RWPE2 (cell line): Measurements from ENCODE around the gene EPS8.

ENCODE experiments used
- ATAC-seq: fragments of 200-7000 bp; cut with Tn5 transposase; 3 replicates; pipeline ENCODE4 v1.9.1; 2021; ENCODE audit warnings: low read depth
- DNase-seq: peaks from one replicate; pipeline ENCODE4 v3.0.0-alpha.2; 2020; ENCODE audit warnings: low spot score
- H3K27ac ChIP-seq: fragments of 450-650 bp; 2 replicates; pipeline ENCODE4 v1.5.1; 2017; ENCODE audit warnings: mild to moderate bottlenecking; ENCODE audit not compliant: poor library complexity, severe bottlenecking
- H3K27me3 ChIP-seq: fragments of 250-450 bp; sonication (Bioruptor Pico); 2 replicates; pipeline ENCODE4 v1.5.1; 2021; ENCODE audit warnings: mild to moderate bottlenecking, moderate library complexity; ENCODE audit not compliant: insufficient read depth, poor library complexity, severe bottlenecking
- H3K36me3 ChIP-seq: fragments of 250-450 bp; sonication (Bioruptor Pico); 2 replicates; pipeline ENCODE4 v1.5.1; 2020; ENCODE audit warnings: low read depth, mild to moderate bottlenecking, moderate library complexity
- H3K4me1 ChIP-seq: fragments of 250-450 bp; sonication (Bioruptor Pico); 2 replicates; pipeline ENCODE4 v1.5.1; 2021; ENCODE audit warnings: mild to moderate bottlenecking, moderate library complexity; ENCODE audit not compliant: insufficient read depth, poor library complexity, severe bottlenecking
- H3K4me3 ChIP-seq: fragments of 250-450 bp; sonication (Bioruptor Pico); 2 replicates; pipeline ENCODE4 v1.5.1; 2021; ENCODE audit warnings: mild to moderate bottlenecking, moderate library complexity; ENCODE audit not compliant: severe bottlenecking
- H3K9me3 ChIP-seq: fragments of 250-450 bp; sonication (Bioruptor Pico); 2 replicates; pipeline ENCODE4 v1.5.1; 2021; ENCODE audit warnings: mild to moderate bottlenecking, moderate library complexity; ENCODE audit not compliant: severe bottlenecking
- TF ChIP-seq, protein P1 (sequence below): fragments of 450-650 bp; IDR thresholded peaks from one replicate; pipeline ENCODE4 v1.5.1; 2017; ENCODE audit warnings: mild to moderate bottlenecking, moderate library complexity; ENCODE audit not compliant: poor library complexity, severe bottlenecking

Gene EPS8

GRCh38 chr12:15638231-15638630 lies 151.0 kb downstream of the EPS8 start:
- no peaks in the 10 kb centered on the region for H3K9me3 ChIP-seq
- H3K4me1 ChIP-seq = peaks cover 8% of the 10 kb centered on the region
- H3K4me3 ChIP-seq = no peak overlapping the region
- no peaks in the 10 kb centered on the region for H3K36me3 ChIP-seq
- H3K27me3 ChIP-seq = no peaks in the 10 kb centered on the region
- no peak for ATAC-seq
- TF ChIP-seq, protein P1, sequence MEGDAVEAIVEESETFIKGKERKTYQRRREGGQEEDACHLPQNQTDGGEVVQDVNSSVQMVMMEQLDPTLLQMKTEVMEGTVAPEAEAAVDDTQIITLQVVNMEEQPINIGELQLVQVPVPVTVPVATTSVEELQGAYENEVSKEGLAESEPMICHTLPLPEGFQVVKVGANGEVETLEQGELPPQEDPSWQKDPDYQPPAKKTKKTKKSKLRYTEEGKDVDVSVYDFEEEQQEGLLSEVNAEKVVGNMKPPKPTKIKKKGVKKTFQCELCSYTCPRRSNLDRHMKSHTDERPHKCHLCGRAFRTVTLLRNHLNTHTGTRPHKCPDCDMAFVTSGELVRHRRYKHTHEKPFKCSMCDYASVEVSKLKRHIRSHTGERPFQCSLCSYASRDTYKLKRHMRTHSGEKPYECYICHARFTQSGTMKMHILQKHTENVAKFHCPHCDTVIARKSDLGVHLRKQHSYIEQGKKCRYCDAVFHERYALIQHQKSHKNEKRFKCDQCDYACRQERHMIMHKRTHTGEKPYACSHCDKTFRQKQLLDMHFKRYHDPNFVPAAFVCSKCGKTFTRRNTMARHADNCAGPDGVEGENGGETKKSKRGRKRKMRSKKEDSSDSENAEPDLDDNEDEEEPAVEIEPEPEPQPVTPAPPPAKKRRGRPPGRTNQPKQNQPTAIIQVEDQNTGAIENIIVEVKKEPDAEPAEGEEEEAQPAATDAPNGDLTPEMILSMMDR = no peak
- DNase-seq = no peak
- H3K27ac ChIP-seq = no peak overlapping the region

DNA sequence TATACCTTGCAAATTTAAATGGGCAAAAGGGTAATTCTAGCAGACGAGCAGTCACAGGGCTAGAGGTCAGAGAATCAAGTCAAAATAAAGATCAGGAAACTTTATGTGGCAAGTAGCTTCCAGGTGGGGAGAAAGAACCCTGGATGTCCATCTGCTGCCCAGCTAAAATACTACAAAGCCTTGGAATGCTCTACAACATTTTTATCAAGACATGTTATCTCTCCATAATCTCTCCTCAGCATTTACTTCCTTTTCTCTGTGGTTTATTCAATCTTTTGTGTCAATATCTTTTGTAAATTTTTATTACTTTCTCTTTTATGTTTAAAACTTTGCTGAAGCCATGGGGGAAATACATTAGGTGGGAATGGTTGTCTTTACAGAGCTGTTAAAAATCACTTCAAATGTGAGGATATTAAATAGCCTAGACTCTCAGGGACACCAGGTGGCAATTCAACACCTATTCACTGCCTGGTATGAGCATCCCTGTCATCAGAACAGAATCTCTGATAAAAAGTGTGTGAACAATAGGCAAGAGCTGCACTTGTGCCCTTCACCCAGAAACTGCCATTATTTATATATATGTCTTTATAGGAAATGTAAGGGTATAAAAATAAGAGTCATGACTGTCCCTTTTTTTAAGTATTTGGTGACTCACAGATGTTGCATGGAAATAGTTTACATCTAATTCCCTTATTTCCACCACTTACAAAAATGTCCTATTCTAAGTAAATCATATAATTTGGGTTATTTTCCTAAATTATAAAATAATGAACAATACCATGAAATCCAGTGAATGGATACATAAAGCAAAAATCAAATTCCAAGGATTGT lies 152.9 kb downstream of the EPS8 start:
- Histone ChIP-seq H3K9me3 (no peaks in the 10 kb centered on the region), H3K36me3 (no peaks in the 10 kb centered on the region)
- TF ChIP-seq, protein P1 = no peak

DNA sequence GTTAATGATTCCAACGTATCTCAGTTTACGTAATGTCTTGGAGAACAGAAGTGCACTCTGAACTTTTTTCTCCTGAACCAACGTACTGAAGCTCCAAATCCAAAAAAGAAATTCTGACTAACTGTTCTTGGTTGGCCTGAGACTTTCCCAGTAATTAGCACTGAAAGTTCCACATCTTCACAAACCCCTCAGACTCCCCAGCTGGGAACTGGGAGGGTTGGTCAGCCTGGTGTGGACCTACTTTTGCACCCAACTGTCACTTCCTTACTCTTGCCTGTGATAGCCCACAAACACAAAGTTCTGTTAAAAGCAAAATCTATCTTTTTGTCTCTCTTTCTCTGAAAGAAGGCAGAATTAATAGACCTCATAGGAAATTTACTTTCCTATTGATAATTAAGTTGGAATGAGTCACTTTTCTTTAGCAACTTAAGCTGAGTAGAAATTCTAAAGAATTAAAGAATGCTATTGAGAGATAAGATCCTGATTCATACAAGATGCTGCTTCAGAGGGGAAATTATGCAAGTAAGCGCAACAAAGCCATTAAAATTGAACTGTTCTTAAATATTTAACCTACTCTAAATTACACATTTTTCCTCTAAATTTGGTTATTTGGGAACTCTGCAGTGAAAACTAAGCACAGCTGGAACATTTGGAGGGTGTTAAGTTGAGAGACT lies 155.0 kb downstream of the EPS8 start:
- peaks cover 22% of the 10 kb centered on the region for H3K4me1 ChIP-seq
- no peaks in the 10 kb centered on the region for H3K36me3 ChIP-seq
- H3K27ac ChIP-seq = no peak overlapping the region
- H3K27me3 ChIP-seq = no peaks in the 10 kb centered on the region
- no peaks in the 10 kb centered on the region for H3K9me3 ChIP-seq
- ATAC-seq (no peak), DNase-seq (no peak)
- H3K4me3 ChIP-seq = no peak overlapping the region
- TF ChIP-seq, protein P1 = no peak

More for the DNA sequence above, 152.9 kb downstream of the EPS8 start:
- H3K4me3 ChIP-seq = no peak overlapping the region
- H3K27me3 ChIP-seq = no peaks in the 10 kb centered on the region
- no peak for ATAC-seq
- H3K27ac ChIP-seq = no peak overlapping the region
- peaks cover 12% of the 10 kb centered on the region for H3K4me1 ChIP-seq
- DNase-seq = no peak

- DNase-seq = no peak
- no peak overlapping the region for H3K27ac ChIP-seq
- H3K36me3 ChIP-seq = no peaks in the 10 kb centered on the region
- H3K4me3 ChIP-seq = no peak overlapping the region
- peaks cover 32% of the 10 kb centered on the region for H3K4me1 ChIP-seq
- H3K27me3 ChIP-seq = no peaks in the 10 kb centered on the region
- TF ChIP-seq, protein P1 = no peak
- no peaks in the 10 kb centered on the region for H3K9me3 ChIP-seq
- ATAC-seq = no peak; the same call in 2 of the 3 replicates
Observed at GRCh38 chr12:15633201-15633600, 156.0 kb downstream of the EPS8 start.
